Glutamatergic neuron (in vitro differentiated cells): Measurements from ENCODE around the gene DNAAF2. TPM values are rescaled to one million over a fixed set of nuclear protein-coding genes. Genes with fewer than 3 reads are reported as not detected.
A peak's percentile ranks its signal among the peaks of the same experiment; 100 is the strongest.
"Not testable (repeated sequence)": the region's sequence is repeated elsewhere in the genome, so short reads cannot be mapped to it uniquely, and the experiment has no call there.

Experiments
- DNase-seq: peaks from one replicate; pipeline ENCODE4 v3.0.0; 2022
- H3K27ac Mint-ChIP-seq: one replicate; pipeline ENCODE4 v1.8.0; 2020; ENCODE audit warnings: mild to moderate bottlenecking, mixed read lengths, inconsistent platforms; ENCODE audit not compliant: unreplicated experiment
- H3K27me3 Mint-ChIP-seq: one replicate; pipeline ENCODE4 v1.8.0; 2020; ENCODE audit warnings: mild to moderate bottlenecking, moderate library complexity, mixed read lengths, inconsistent platforms; ENCODE audit not compliant: unreplicated experiment
- H3K36me3 Mint-ChIP-seq: one replicate; pipeline ENCODE4 v1.8.0; 2020; ENCODE audit warnings: mild to moderate bottlenecking, mixed read lengths, inconsistent platforms; ENCODE audit not compliant: unreplicated experiment
- H3K4me1 Mint-ChIP-seq: one replicate; pipeline ENCODE4 v1.8.0; 2020; ENCODE audit warnings: mild to moderate bottlenecking, low read depth, mixed read lengths, inconsistent platforms; ENCODE audit not compliant: unreplicated experiment
- H3K4me3 Mint-ChIP-seq: one replicate; pipeline ENCODE4 v1.8.0; 2020; ENCODE audit warnings: mild to moderate bottlenecking, mixed read lengths, inconsistent platforms; ENCODE audit not compliant: unreplicated experiment
- H3K9me3 Mint-ChIP-seq: one replicate; pipeline ENCODE4 v1.8.0; 2020; ENCODE audit warnings: mild to moderate bottlenecking, moderate library complexity, mixed read lengths, inconsistent platforms; ENCODE audit not compliant: unreplicated experiment
- CTCF ChIP-seq: fragments of 200-600 bp; sonication (generic); IDR thresholded peaks from one replicate; pipeline ENCODE4 v1.5.0; 2021; ENCODE audit not compliant: partially characterized antibody, unreplicated experiment
- total RNA-seq: library from RNA; stranded (reverse); fragmentation: NEBNext Ultra II Directional; extraction: Animal tissue kit (Norgen Biotek cat#: 25700); gene quantifications from one replicate; pipeline ENCODE4 v1.2.1, GENCODE V29; 2021; ENCODE audit not compliant: unreplicated experiment

DNAAF2 gene
- total RNA-seq, 1 donor from 2014 or later: 19.1 TPM

GRCh38 chr14:49586673-49587460 is 48.2 kb downstream of the DNAAF2 start:
- peak; percentile 31 for DNase-seq
- peaks cover 6% of the 10 kb centered on the region for H3K36me3 Mint-ChIP-seq
- TF ChIP-seq CTCF: peak; percentile 95

GRCh38 chr14:49585803-49586672 is 49.0 kb downstream of the DNAAF2 start, which contains the start of gene RPS29:
Gene RPS29, minus strand, starts transcription at chr14:49586380. Its CDS starts 34 bp downstream, at chr14:49586346.
- no peak for TF ChIP-seq CTCF
- H3K4me3 Mint-ChIP-seq: peak within 1 kb of the TSS; percentile 94
- H3K36me3 Mint-ChIP-seq: peaks cover 6% of the 10 kb centered on the region
- peaks cover 15% of the 10 kb centered on the region for H3K27me3 Mint-ChIP-seq
- DNase-seq: peak; percentile 96
- peaks cover 2% of the 10 kb centered on the region for H3K4me1 Mint-ChIP-seq
- peak within 1 kb of the TSS; percentile 99 for H3K27ac Mint-ChIP-seq
- H3K9me3 Mint-ChIP-seq: peaks cover 24% of the 10 kb centered on the region

More at GRCh38 chr14:49586673-49587460, 48.2 kb downstream of the DNAAF2 start:
- peaks cover 24% of the 10 kb centered on the region for H3K9me3 Mint-ChIP-seq
- H3K27ac Mint-ChIP-seq: peak overlapping the region; percentile 99
- peaks cover 15% of the 10 kb centered on the region for H3K27me3 Mint-ChIP-seq
- peaks cover 2% of the 10 kb centered on the region for H3K4me1 Mint-ChIP-seq
- peak overlapping the region; percentile 94 for H3K4me3 Mint-ChIP-seq

GRCh38 chr14:49584981-49585640 is 49.9 kb downstream of the DNAAF2 start:
- H3K4me3 Mint-ChIP-seq: peak overlapping the region; percentile 94
- peaks cover 15% of the 10 kb centered on the region for H3K27me3 Mint-ChIP-seq
- peak; percentile 30 for DNase-seq

GRCh38 chr14:49584058-49584457 is 51.0 kb downstream of the DNAAF2 start:
- no peak for TF ChIP-seq CTCF
- H3K4me3 Mint-ChIP-seq: peak overlapping the region; percentile 94
- DNase-seq: no peak
- H3K27me3 Mint-ChIP-seq: peaks cover 15% of the 10 kb centered on the region
- H3K9me3 Mint-ChIP-seq: peaks cover 20% of the 10 kb centered on the region
- peaks cover 3% of the 10 kb centered on the region for H3K4me1 Mint-ChIP-seq
- H3K36me3 Mint-ChIP-seq: peaks cover 6% of the 10 kb centered on the region
- H3K27ac Mint-ChIP-seq: no peak overlapping the region

More at GRCh38 chr14:49584981-49585640, 49.9 kb downstream of the DNAAF2 start:
- not testable (repeated sequence) for H3K36me3 Mint-ChIP-seq, H3K4me1 Mint-ChIP-seq
- H3K27ac Mint-ChIP-seq: peak overlapping the region; percentile 99
- H3K9me3 Mint-ChIP-seq: peaks cover 24% of the 10 kb centered on the region

GRCh38 chr14:49583629-49584028 is 51.4 kb downstream of the DNAAF2 start:
- Mint-ChIP-seq H3K9me3 (peaks cover 20% of the 10 kb centered on the region), H3K4me3 (peak overlapping the region; percentile 94), H3K27me3 (peaks cover 15% of the 10 kb centered on the region), H3K4me1 (peaks cover 3% of the 10 kb centered on the region), H3K27ac (no peak overlapping the region), H3K36me3 (peaks cover 6% of the 10 kb centered on the region)
- TF ChIP-seq CTCF: no peak
- no peak for DNase-seq
